Measurements from ENCODE around the gene REN.

Gene REN

GRCh38 chr1:204127597-204128242 lies 38.4 kb downstream of the REN start:
- peaks cover 38% of the 10 kb centered on the region for H3K36me3 ChIP-seq (ENCODE audit: control insufficient read depth, insufficient read depth, low read length, severe bottlenecking)
- peaks cover 36% of the 10 kb centered on the region for H3K4me1 ChIP-seq (ENCODE audit: control insufficient read depth, insufficient read depth, low read length)
- no peaks in the 10 kb centered on the region for H3K9me3 ChIP-seq (ENCODE audit: control insufficient read depth, low read length)
- H3K27me3 ChIP-seq (replicated peaks; ENCODE audit: control insufficient read depth, insufficient read depth, low read length), result no peaks in the 10 kb centered on the region
- no peak overlapping the region for H3K4me3 ChIP-seq (ENCODE audit: low read length)
- peak; percentile 88 for DNase-seq (ENCODE audit: low read depth)
- peak overlapping the region; percentile 23 for H3K9ac ChIP-seq (ENCODE audit: low read length)

DNA sequence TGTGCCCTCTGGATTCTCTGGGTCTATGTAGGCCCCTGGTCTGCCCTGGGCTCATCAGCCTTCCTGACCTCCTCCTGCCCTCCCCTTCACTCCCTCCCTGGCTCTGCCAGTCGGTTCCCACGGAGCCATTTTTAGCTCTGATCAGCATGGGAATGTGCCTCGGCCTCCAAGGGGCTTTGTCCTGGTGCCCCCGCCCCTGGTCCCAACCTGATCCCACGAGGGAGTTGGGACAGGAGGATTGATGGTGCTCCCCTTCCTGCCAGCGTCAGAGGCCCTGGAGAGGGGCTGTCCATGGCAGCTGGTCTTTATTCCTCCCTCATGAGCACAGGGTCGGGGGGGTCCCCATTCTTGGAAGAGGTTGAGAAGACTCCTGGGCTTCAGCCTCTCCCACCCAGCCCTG lies 39.2 kb downstream of the REN start:
- Histone ChIP-seq H3K4me3 (ENCODE audit: low read length) (no peak overlapping the region), H3K9ac (ENCODE audit: low read length) (no peak overlapping the region), H3K4me1 (ENCODE audit: control insufficient read depth, insufficient read depth, low read length) (peaks cover 36% of the 10 kb centered on the region), H3K9me3 (ENCODE audit: control insufficient read depth, low read length) (no peaks in the 10 kb centered on the region), H3K36me3 (ENCODE audit: control insufficient read depth, insufficient read depth, low read length, severe bottlenecking) (peaks cover 46% of the 10 kb centered on the region), H3K27me3 (replicated peaks; ENCODE audit: control insufficient read depth, insufficient read depth, low read length) (no peaks in the 10 kb centered on the region)
- DNase-seq (ENCODE audit: low read depth), result no peak

- H3K4me1 ChIP-seq (ENCODE audit: control insufficient read depth, insufficient read depth, low read length), result peaks cover 31% of the 10 kb centered on the region
- peaks cover 49% of the 10 kb centered on the region for H3K36me3 ChIP-seq (ENCODE audit: control insufficient read depth, insufficient read depth, low read length, severe bottlenecking)
- H3K27me3 ChIP-seq (replicated peaks; ENCODE audit: control insufficient read depth, insufficient read depth, low read length), result no peaks in the 10 kb centered on the region
- no peak for DNase-seq (ENCODE audit: low read depth)
- no peak overlapping the region for H3K9ac ChIP-seq (ENCODE audit: low read length)
- H3K9me3 ChIP-seq (ENCODE audit: control insufficient read depth, low read length), result no peaks in the 10 kb centered on the region
- H3K4me3 ChIP-seq (ENCODE audit: low read length), result no peak overlapping the region
Observed at GRCh38 chr1:204126386-204126785, 39.8 kb downstream of the REN start.

GRCh38 chr1:204125759-204126351 lies 40.3 kb downstream of the REN start:
- Histone ChIP-seq H3K9ac (ENCODE audit: low read length) (no peak overlapping the region), H3K4me3 (ENCODE audit: low read length) (no peak overlapping the region), H3K27me3 (replicated peaks; ENCODE audit: control insufficient read depth, insufficient read depth, low read length) (no peaks in the 10 kb centered on the region), H3K4me1 (ENCODE audit: control insufficient read depth, insufficient read depth, low read length) (peaks cover 26% of the 10 kb centered on the region), H3K36me3 (ENCODE audit: control insufficient read depth, insufficient read depth, low read length, severe bottlenecking) (peaks cover 49% of the 10 kb centered on the region), H3K9me3 (ENCODE audit: control insufficient read depth, low read length) (no peaks in the 10 kb centered on the region)
- DNase-seq (ENCODE audit: low read depth), result no peak

DNA sequence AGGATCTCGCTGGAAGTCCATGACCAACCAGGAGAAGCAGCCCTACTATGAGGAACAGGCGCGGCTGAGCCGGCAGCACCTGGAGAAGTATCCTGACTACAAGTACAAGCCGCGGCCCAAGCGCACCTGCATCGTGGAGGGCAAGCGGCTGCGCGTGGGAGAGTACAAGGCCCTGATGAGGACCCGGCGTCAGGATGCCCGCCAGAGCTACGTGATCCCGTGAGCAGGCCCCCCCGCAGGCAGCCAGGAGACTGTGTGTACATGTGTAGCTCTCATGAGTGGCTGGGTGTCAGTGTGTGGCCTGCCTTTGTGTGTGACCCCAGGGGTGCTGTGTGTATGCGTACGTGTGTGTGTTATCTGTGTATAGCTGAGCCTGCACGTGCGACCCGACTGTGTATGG lies 41.5 kb downstream of the REN start:
- DNase-seq (ENCODE audit: low read depth), result no peak
- peaks cover 19% of the 10 kb centered on the region for H3K4me1 ChIP-seq (ENCODE audit: control insufficient read depth, insufficient read depth, low read length)
- no peak overlapping the region for H3K9ac ChIP-seq (ENCODE audit: low read length)
- H3K27me3 ChIP-seq (replicated peaks; ENCODE audit: control insufficient read depth, insufficient read depth, low read length), result no peaks in the 10 kb centered on the region
- H3K36me3 ChIP-seq (ENCODE audit: control insufficient read depth, insufficient read depth, low read length, severe bottlenecking), result peaks cover 54% of the 10 kb centered on the region
- no peak overlapping the region for H3K4me3 ChIP-seq (ENCODE audit: low read length)
- H3K9me3 ChIP-seq (ENCODE audit: control insufficient read depth, low read length), result no peaks in the 10 kb centered on the region

GRCh38 chr1:204123376-204123775 lies 42.8 kb downstream of the REN start:
- peaks cover 10% of the 10 kb centered on the region for H3K4me1 ChIP-seq (ENCODE audit: control insufficient read depth, insufficient read depth, low read length)
- no peak overlapping the region for H3K4me3 ChIP-seq (ENCODE audit: low read length)
- no peaks in the 10 kb centered on the region for H3K9me3 ChIP-seq (ENCODE audit: control insufficient read depth, low read length)
- no peaks in the 10 kb centered on the region for H3K27me3 ChIP-seq (replicated peaks; ENCODE audit: control insufficient read depth, insufficient read depth, low read length)
- peaks cover 67% of the 10 kb centered on the region for H3K36me3 ChIP-seq (ENCODE audit: control insufficient read depth, insufficient read depth, low read length, severe bottlenecking)
- no peak for DNase-seq (ENCODE audit: low read depth)
- no peak overlapping the region for H3K9ac ChIP-seq (ENCODE audit: low read length)

DNA sequence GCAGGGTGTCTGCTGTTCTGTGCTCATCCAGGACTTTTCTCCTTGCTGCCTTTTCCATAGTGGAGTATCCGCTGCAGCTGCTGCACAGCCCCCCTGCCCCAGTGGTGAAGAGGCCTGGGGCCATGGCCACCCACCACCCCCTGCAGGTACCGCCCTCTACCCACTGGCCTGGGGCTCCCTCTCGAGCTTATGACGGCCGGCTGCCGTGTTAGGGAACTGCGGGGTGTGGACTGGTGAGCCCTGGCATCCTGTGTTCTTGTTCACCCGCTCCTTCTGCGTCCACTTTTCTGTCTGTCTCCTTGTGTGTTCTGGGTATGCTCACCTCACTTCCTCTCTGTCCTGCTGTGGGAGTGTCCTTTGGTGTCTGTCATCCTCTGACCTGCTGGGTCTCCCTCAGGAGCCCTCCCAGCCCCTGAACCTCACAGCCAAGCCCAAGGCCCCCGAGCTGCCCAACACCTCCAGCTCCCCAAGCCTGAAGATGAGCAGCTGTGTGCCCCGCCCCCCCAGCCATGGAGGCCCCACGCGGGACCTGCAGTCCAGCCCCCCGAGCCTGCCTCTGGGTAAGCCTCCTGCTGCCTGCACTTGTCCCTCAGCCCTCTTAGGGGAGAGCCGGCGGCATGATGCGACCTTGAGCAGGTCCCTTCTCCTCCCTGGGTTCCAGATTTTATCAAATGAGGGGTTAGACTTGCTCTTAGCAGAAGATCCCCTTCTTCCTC lies 44.1 kb downstream of the REN start:
- DNase-seq (ENCODE audit: low read depth), result no peak
- Histone ChIP-seq H3K4me1 (ENCODE audit: control insufficient read depth, insufficient read depth, low read length) (peaks cover 8% of the 10 kb centered on the region), H3K4me3 (ENCODE audit: low read length) (no peak overlapping the region), H3K9ac (ENCODE audit: low read length) (no peak overlapping the region), H3K27me3 (replicated peaks; ENCODE audit: control insufficient read depth, insufficient read depth, low read length) (no peaks in the 10 kb centered on the region), H3K36me3 (ENCODE audit: control insufficient read depth, insufficient read depth, low read length, severe bottlenecking) (peaks cover 75% of the 10 kb centered on the region), H3K9me3 (ENCODE audit: control insufficient read depth, low read length) (no peaks in the 10 kb centered on the region)

GRCh38 chr1:204116539-204116938 lies 49.6 kb downstream of the REN start:
- no peak for DNase-seq (ENCODE audit: low read depth)
- Histone ChIP-seq H3K4me3 (ENCODE audit: low read length) (no peak overlapping the region), H3K9me3 (ENCODE audit: control insufficient read depth, low read length) (no peaks in the 10 kb centered on the region), H3K4me1 (ENCODE audit: control insufficient read depth, insufficient read depth, low read length) (peaks cover 21% of the 10 kb centered on the region), H3K27me3 (replicated peaks; ENCODE audit: control insufficient read depth, insufficient read depth, low read length) (no peaks in the 10 kb centered on the region), H3K9ac (ENCODE audit: low read length) (no peak overlapping the region), H3K36me3 (ENCODE audit: control insufficient read depth, insufficient read depth, low read length, severe bottlenecking) (peaks cover 36% of the 10 kb centered on the region)

GRCh38 chr1:204115116-204115515 lies 51.0 kb downstream of the REN start:
- Histone ChIP-seq H3K36me3 (ENCODE audit: control insufficient read depth, insufficient read depth, low read length, severe bottlenecking) (peaks cover 36% of the 10 kb centered on the region), H3K9me3 (ENCODE audit: control insufficient read depth, low read length) (no peaks in the 10 kb centered on the region), H3K9ac (ENCODE audit: low read length) (no peak overlapping the region), H3K4me3 (ENCODE audit: low read length) (no peak overlapping the region), H3K27me3 (replicated peaks; ENCODE audit: control insufficient read depth, insufficient read depth, low read length) (no peaks in the 10 kb centered on the region), H3K4me1 (ENCODE audit: control insufficient read depth, insufficient read depth, low read length) (peaks cover 21% of the 10 kb centered on the region)
- no peak for DNase-seq (ENCODE audit: low read depth)

DNA sequence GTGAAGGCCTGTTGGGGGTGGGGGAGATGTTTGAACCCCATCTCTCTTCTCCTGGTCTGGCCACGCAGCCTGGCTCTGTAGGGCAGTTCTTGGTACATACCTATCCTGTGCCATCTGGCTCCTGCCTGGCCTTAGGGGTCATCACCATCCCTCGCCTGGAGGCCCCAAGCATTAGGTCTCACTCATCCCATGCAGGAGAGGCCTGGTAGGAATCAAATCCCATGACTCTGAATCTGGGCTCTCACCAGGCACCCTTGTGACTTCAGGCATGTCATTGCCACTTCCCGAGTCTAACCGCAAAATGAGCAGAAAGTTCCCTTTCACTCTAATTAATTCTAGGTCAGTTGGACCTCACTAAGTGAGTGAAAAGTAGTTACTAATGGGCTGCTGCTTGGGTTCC lies 51.5 kb downstream of the REN start:
- DNase-seq (ENCODE audit: low read depth), result no peak
- H3K9me3 ChIP-seq (ENCODE audit: control insufficient read depth, low read length), result no peaks in the 10 kb centered on the region
- H3K4me1 ChIP-seq (ENCODE audit: control insufficient read depth, insufficient read depth, low read length), result peaks cover 21% of the 10 kb centered on the region
- H3K9ac ChIP-seq (ENCODE audit: low read length), result no peak overlapping the region
- no peak overlapping the region for H3K4me3 ChIP-seq (ENCODE audit: low read length)
- peaks cover 30% of the 10 kb centered on the region for H3K36me3 ChIP-seq (ENCODE audit: control insufficient read depth, insufficient read depth, low read length, severe bottlenecking)
- H3K27me3 ChIP-seq (replicated peaks; ENCODE audit: control insufficient read depth, insufficient read depth, low read length), result no peaks in the 10 kb centered on the region

- peak; percentile 20 for DNase-seq (ENCODE audit: low read depth)
- Histone ChIP-seq H3K4me1 (ENCODE audit: control insufficient read depth, insufficient read depth, low read length) (peaks cover 21% of the 10 kb centered on the region), H3K36me3 (ENCODE audit: control insufficient read depth, insufficient read depth, low read length, severe bottlenecking) (peaks cover 26% of the 10 kb centered on the region)
Observed at GRCh38 chr1:204113896-204114295, 52.2 kb downstream of the REN start.

More at GRCh38 chr1:204113896-204114295, 52.2 kb downstream of the REN start:
- Histone ChIP-seq H3K9ac (ENCODE audit: low read length) (no peak overlapping the region), H3K9me3 (ENCODE audit: control insufficient read depth, low read length) (no peaks in the 10 kb centered on the region), H3K4me3 (ENCODE audit: low read length) (no peak overlapping the region), H3K27me3 (replicated peaks; ENCODE audit: control insufficient read depth, insufficient read depth, low read length) (no peaks in the 10 kb centered on the region)
